ENCODE data around the gene ITPRIP. TPM values are rescaled to one million over a fixed set of nuclear protein-coding genes. Genes with fewer than 3 reads are reported as not detected.

ITPRIP gene
- total and polyA plus RNA-seq, 11 donors: 18.4 to 90.2 (median 27.7) TPM

DNA sequence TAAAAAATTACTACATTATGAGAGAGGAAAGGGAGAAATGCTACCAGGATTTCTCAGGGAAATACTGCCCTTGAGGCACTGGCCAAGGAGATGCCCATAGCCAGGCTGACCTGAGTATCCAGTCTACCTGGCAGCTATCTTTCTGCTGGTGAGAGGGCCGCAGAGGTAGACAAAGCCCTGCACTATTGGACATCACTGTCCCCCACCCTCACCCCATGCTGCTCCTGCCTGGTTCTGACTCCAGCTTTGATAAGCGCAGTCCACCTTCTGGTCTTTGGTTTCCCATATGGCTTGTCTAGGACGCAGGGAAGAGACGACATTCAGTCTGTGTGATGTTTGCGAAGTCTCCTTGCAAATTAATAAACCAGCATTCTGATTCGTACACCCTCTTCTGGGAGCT lies 3.7 kb downstream of the ITPRIP start:
- DNase-seq (no peak), ATAC-seq (no peak)
- 82 to 90% (median 86%) methylated on average over 6 of the region's 6 CpGs for WGBS, 4 donors
- H3K36me3 ChIP-seq: peaks cover 0 to 12% (median 0%) of the 10 kb centered on the region in 9 donors
- intact Hi-C loops (cut with DNase I): no loop called here
- peak overlapping the region; percentile 45 to 100 (median 99) for H3K27ac ChIP-seq
- no peaks in the 10 kb centered on the region for H3K27me3 ChIP-seq
- TF ChIP-seq, protein P1, sequence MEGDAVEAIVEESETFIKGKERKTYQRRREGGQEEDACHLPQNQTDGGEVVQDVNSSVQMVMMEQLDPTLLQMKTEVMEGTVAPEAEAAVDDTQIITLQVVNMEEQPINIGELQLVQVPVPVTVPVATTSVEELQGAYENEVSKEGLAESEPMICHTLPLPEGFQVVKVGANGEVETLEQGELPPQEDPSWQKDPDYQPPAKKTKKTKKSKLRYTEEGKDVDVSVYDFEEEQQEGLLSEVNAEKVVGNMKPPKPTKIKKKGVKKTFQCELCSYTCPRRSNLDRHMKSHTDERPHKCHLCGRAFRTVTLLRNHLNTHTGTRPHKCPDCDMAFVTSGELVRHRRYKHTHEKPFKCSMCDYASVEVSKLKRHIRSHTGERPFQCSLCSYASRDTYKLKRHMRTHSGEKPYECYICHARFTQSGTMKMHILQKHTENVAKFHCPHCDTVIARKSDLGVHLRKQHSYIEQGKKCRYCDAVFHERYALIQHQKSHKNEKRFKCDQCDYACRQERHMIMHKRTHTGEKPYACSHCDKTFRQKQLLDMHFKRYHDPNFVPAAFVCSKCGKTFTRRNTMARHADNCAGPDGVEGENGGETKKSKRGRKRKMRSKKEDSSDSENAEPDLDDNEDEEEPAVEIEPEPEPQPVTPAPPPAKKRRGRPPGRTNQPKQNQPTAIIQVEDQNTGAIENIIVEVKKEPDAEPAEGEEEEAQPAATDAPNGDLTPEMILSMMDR (IDR thresholded peaks at IDR 0.05): no peak
- TF ChIP-seq POLR2A (IDR thresholded peaks at IDR 0.05): no peak
- H3K9me3 ChIP-seq: no peaks in the 10 kb centered on the region
- H3K4me1 ChIP-seq: peaks cover 28 to 80% (median 68%) of the 10 kb centered on the region in 12 donors
- H3K4me3 ChIP-seq: peak overlapping the region in 2 of 12 donors; percentile 4 to 97

DNA sequence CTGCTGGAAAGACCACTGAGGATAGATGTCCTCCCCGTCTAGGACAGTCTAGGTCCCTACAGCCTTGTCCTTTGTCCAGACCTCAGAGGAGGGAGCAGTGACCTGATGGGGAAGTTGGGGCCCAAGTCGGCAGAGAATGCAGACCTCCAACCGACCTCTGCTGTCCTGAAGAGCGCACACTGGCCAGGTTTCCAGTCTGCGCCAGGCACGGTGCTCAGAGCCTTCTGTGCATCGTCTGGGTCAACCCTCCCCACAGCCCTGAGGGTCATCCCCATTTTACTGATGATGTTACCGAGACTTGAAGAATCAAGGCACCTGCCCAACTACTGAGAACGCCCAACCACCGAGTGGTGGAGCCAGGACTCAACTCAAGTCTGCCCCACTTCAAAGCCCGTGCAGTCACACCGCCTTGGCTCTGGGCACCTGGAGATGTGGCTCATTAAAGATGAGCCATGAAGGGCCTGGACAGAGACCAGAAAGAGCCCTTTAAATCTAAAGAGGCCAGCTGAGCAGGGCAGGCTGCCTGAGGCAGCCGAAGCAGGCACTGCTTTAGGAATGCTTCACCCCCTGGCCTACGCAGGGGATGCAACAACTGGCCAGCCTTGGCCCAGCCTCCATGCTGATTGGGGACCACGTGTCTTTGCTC lies 4.4 kb downstream of the ITPRIP start:
- Histone ChIP-seq H3K27me3 (no peaks in the 10 kb centered on the region), H3K4me1 (peaks cover 33 to 84% (median 74%) of the 10 kb centered on the region in 12 donors), H3K36me3 (peaks cover 0 to 12% (median 0%) of the 10 kb centered on the region in 9 donors), H3K4me3 (peak overlapping the region in 3 of 12 donors; percentile 2 to 97 (median 4)), H3K9me3 (no peaks in the 10 kb centered on the region), H3K27ac (peak overlapping the region; percentile 89 to 100 (median 99))
- intact Hi-C loops (cut with DNase I): no loop called here
- TF ChIP-seq, protein P1 (IDR thresholded peaks at IDR 0.05): no peak
- no peak for TF ChIP-seq POLR2A (IDR thresholded peaks at IDR 0.05)
- 41 to 52% (median 45%) methylated on average over 10 to 15 of the region's 15 CpGs for WGBS, 4 donors
- DNase-seq (peak in 2 of 5 donors; percentile 18 to 26), ATAC-seq (no peak)

DNA sequence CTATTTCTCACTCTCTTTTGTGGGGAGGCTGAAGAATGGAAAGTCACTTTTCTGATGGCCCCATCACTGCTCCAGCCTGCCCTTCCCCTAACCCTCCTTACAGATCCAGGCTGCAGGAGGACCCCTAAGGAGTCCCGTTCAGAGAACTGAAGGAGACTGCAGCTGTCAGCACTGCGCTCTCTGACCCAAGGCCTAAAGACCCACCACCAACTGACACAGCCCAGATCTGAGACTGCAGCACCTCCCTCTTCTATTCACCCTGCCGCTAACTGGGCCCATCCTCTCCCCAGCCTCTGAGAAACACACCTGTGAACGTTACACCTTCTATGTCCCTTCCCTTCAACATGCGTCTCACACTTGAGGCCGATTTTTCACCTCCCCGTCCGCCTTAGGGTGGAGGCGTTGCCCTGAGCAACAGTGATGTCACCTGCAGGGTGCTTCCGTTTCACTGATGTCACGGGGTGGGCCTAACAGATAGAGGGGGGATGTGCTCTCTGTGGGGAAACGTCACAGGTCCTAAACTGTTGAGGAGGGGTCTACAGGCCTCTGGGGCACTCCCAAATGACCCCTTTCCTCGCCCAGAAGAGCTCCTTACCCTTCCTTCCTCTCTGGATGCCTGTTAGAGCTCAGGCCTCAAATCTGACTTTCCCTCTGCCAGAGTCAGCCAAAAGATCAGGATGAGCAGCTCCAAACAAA lies 5.1 kb downstream of the ITPRIP start:
- Histone ChIP-seq H3K36me3 (peaks cover 0 to 12% (median 0%) of the 10 kb centered on the region in 9 donors), H3K9me3 (no peaks in the 10 kb centered on the region), H3K4me3 (peak overlapping the region in 1 of 12 donors; percentile 97), H3K4me1 (peaks cover 35 to 90% (median 80%) of the 10 kb centered on the region in 12 donors), H3K27ac (peak overlapping the region; percentile 89 to 100 (median 99)), H3K27me3 (no peaks in the 10 kb centered on the region)
- peak in 1 of 4 donors; percentile 10 for ATAC-seq
- 53 to 72% (median 60%) methylated on average over 13 of the region's 13 CpGs for WGBS, 4 donors
- intact Hi-C loops (cut with DNase I): no loop called here
- peak in 2 of 5 donors; percentile 34 to 48 for DNase-seq
- TF ChIP-seq, protein P1 (IDR thresholded peaks at IDR 0.05): no peak
- no peak for TF ChIP-seq POLR2A (IDR thresholded peaks at IDR 0.05)
